SU-DHL-6 (cell line): ENCODE results near the gene KDM4B.

Experiments
- H2AFZ ChIP-seq: fragments of 200-600 bp; sonication (generic); 2 replicates; pipeline ENCODE4 v1.6.1; 2014; ENCODE audit warnings: low read depth, mild to moderate bottlenecking, moderate library complexity, mixed read lengths, antibody characterized with exemption, low read length; ENCODE audit not compliant: severe bottlenecking
- H3F3A ChIP-seq: fragments of 200-600 bp; shearing (Covaris generic); 2 replicates; pipeline ENCODE4 v1.6.0; 2016; ENCODE audit warnings: antibody characterized with exemption, mild to moderate bottlenecking; ENCODE audit not compliant: insufficient read depth
- H3K27ac ChIP-seq: fragments of 200-600 bp; sonication (generic); 2 replicates; pipeline ENCODE4 v1.5.1; 2016; ENCODE audit warnings: low read depth, mild to moderate bottlenecking, low read length, moderate library complexity, mixed read lengths
- H3K27me3 ChIP-seq: fragments of 200-600 bp; sonication (generic), shearing (Covaris generic); 2 replicates; pipeline ENCODE4 v1.6.0; 2014; ENCODE audit warnings: mild to moderate bottlenecking, low read length
- H3K36me3 ChIP-seq: fragments of 200-600 bp; sonication (generic); 2 replicates; pipeline ENCODE4 v1.6.1; 2014; ENCODE audit warnings: mild to moderate bottlenecking, low read length, mixed read lengths
- H3K4me2 ChIP-seq: fragments of 300-600, 200-600 bp; shearing (Covaris generic), sonication (generic); 2 replicates; pipeline ENCODE4 v1.6.0; 2014; ENCODE audit warnings: low read length, low read depth, mild to moderate bottlenecking; ENCODE audit not compliant: poor library complexity, severe bottlenecking
- H3K4me3 ChIP-seq: fragments of 200-600 bp; sonication (generic); 2 replicates; pipeline ENCODE4 v1.5.1; 2014; ENCODE audit warnings: antibody characterized with exemption, low read length, mild to moderate bottlenecking, mixed read lengths; ENCODE audit not compliant: insufficient read depth, poor library complexity, severe bottlenecking
- H3K79me2 ChIP-seq: fragments of 200-600 bp; sonication (generic); 2 replicates; pipeline ENCODE4 v1.6.1; 2014; ENCODE audit warnings: mild to moderate bottlenecking, low read length, moderate library complexity; ENCODE audit not compliant: insufficient read depth
- H3K9ac ChIP-seq: fragments of 200-600 bp; sonication (generic); 2 replicates; pipeline ENCODE4 v1.7.0; 2014; ENCODE audit warnings: mild to moderate bottlenecking, low read length
- H3K9me2 ChIP-seq: fragments of 200-600 bp; sonication (generic); replicated peaks from 2 replicates; pipeline ENCODE4 v1.6.1; 2014; ENCODE audit warnings: low read length; ENCODE audit not compliant: insufficient read depth
- H3K9me3 ChIP-seq: fragments of 200-600 bp; sonication (generic); 2 replicates; pipeline ENCODE4 v1.6.1; 2014; ENCODE audit warnings: low read length, mixed read lengths; ENCODE audit not compliant: insufficient read depth
- H4K20me1 ChIP-seq: fragments of 200-600 bp; sonication (generic); 2 replicates; pipeline ENCODE4 v1.6.1; 2014; ENCODE audit warnings: low read depth, mild to moderate bottlenecking, antibody characterized with exemption, low read length, moderate library complexity, mixed read lengths
- EZH2phosphoT487 ChIP-seq: fragments of 200-600 bp; sonication (generic), shearing (Covaris generic); conservative IDR thresholded peaks from 2 replicates; pipeline ENCODE4 v1.6.1; 2018; ENCODE audit warnings: mild to moderate bottlenecking, antibody characterized with exemption, low read length, moderate library complexity, mixed read lengths
- TF ChIP-seq, protein P1 (sequence below): fragments of 200-600 bp; sonication (generic); IDR thresholded peaks from one replicate; pipeline ENCODE4 v1.5.1; 2017; ENCODE audit warnings: antibody characterized with exemption, mild to moderate bottlenecking, low read length, moderate library complexity; ENCODE audit not compliant: insufficient read depth, poor library complexity, severe bottlenecking

KDM4B gene

GRCh38 chr19:5122121-5122400 lies 153.1 kb downstream of the KDM4B start:
- H3K79me2 ChIP-seq: no peaks in the 10 kb centered on the region
- TF ChIP-seq, protein P1, sequence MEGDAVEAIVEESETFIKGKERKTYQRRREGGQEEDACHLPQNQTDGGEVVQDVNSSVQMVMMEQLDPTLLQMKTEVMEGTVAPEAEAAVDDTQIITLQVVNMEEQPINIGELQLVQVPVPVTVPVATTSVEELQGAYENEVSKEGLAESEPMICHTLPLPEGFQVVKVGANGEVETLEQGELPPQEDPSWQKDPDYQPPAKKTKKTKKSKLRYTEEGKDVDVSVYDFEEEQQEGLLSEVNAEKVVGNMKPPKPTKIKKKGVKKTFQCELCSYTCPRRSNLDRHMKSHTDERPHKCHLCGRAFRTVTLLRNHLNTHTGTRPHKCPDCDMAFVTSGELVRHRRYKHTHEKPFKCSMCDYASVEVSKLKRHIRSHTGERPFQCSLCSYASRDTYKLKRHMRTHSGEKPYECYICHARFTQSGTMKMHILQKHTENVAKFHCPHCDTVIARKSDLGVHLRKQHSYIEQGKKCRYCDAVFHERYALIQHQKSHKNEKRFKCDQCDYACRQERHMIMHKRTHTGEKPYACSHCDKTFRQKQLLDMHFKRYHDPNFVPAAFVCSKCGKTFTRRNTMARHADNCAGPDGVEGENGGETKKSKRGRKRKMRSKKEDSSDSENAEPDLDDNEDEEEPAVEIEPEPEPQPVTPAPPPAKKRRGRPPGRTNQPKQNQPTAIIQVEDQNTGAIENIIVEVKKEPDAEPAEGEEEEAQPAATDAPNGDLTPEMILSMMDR: no peak
- TF ChIP-seq EZH2phosphoT487: no peak
- no peaks in the 10 kb centered on the region for H3K9me2 ChIP-seq
- no peaks in the 10 kb centered on the region for H3K27me3 ChIP-seq
- no peaks in the 10 kb centered on the region for H4K20me1 ChIP-seq
- no peak overlapping the region for H3K4me3 ChIP-seq
- H3K36me3 ChIP-seq: no peaks in the 10 kb centered on the region
- no peak overlapping the region for H3K4me2 ChIP-seq
- H3F3A ChIP-seq: no peaks in the 10 kb centered on the region
- no peak overlapping the region for H3K9ac ChIP-seq
- no peak overlapping the region for H2AFZ ChIP-seq
- no peaks in the 10 kb centered on the region for H3K9me3 ChIP-seq
- no peak overlapping the region for H3K27ac ChIP-seq

DNA sequence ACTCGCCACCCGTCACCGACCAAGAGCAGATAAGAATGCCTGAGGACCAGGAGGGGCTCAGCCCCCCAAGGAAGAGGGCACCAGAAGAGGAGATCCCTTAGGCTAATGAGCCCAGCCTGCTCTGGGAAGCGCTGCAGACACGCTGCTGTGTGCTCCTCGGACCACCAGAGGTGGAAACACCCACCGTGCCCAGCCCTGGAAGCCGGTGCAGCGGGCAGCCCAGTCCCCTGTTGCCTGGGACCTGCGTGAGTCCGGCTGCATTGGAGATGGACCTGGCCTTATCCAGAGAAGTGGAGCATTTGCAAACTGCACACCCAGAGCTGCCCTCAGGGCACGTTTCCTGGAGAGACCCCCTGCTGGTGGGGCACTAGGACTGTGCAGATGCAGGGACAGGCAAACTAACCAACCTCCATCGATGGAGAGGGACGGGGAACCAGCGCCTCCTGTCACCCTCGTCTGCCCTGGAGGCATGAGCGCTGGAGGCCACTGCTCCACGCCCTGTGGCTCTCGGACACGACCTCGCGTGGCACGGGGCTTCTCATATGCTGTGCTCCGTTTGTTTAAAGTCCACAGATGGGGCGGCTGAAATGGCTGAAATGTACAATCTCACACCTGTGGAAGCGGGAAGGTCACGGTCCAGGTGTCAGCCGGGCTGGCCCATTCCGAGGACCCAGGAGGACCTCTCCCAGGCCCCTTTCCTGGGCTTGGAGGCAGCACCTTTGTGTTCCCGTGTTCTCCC lies 153.9 kb downstream of the KDM4B start:
- no peak overlapping the region for H3K9ac ChIP-seq

DNA sequence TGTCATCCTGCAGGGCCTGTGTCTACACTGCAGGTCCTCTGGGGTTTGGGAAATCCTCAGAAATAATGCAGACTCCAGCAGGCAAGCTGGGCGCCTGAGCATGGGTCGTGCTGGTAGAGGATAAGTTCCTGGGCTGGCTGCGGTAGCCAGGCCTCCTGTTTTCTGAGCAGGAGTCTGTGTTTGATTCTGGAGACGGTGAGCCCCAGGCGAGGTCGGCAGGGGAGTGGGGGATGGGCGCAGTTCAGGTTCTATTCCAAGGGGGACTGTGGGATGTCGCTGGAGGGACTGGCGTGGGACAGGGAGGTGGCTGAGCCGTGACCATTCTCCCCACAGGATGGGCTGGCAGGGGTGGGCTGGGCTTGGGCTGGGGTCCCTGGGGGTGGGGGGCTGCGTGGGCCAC lies 154.7 kb downstream of the KDM4B start:
- Histone ChIP-seq H3K9ac (no peak overlapping the region), H3K4me2 (no peak overlapping the region), H3K36me3 (no peaks in the 10 kb centered on the region), H3K27me3 (no peaks in the 10 kb centered on the region), H3K79me2 (no peaks in the 10 kb centered on the region), H3K9me2 (no peaks in the 10 kb centered on the region), H3K4me3 (no peak overlapping the region), H4K20me1 (no peaks in the 10 kb centered on the region), H3F3A (no peaks in the 10 kb centered on the region), H3K9me3 (no peaks in the 10 kb centered on the region), H2AFZ (no peak overlapping the region), H3K27ac (no peak overlapping the region)
- TF ChIP-seq EZH2phosphoT487: no peak
- TF ChIP-seq, protein P1: no peak

More for the DNA sequence above, 153.9 kb downstream of the KDM4B start:
- Histone ChIP-seq H3K4me2 (no peak overlapping the region), H3K27me3 (no peaks in the 10 kb centered on the region), H3F3A (no peaks in the 10 kb centered on the region), H3K9me2 (no peaks in the 10 kb centered on the region), H4K20me1 (no peaks in the 10 kb centered on the region), H3K79me2 (no peaks in the 10 kb centered on the region), H3K36me3 (no peaks in the 10 kb centered on the region), H3K27ac (no peak overlapping the region), H3K4me3 (no peak overlapping the region), H2AFZ (no peak overlapping the region), H3K9me3 (no peaks in the 10 kb centered on the region)
- TF ChIP-seq EZH2phosphoT487: no peak
- TF ChIP-seq, protein P1: no peak
